GM18505 (cell line): ENCODE measurements around the gene NEDD4L.

Experiments
- ATAC-seq: cut with Tn5 transposase; IDR thresholded peaks from one replicate; pipeline ENCODE4 v1.9.1; 2021; ENCODE audit not compliant: unreplicated experiment
- POLR2A ChIP-seq: IDR thresholded peaks from 4 replicates; pipeline ENCODE4 v1.6.1; 2011; ENCODE audit warnings: borderline replicate concordance; ENCODE audit not compliant: insufficient read depth, insufficient read length; ENCODE audit errors: extremely low read depth

NEDD4L gene

DNA sequence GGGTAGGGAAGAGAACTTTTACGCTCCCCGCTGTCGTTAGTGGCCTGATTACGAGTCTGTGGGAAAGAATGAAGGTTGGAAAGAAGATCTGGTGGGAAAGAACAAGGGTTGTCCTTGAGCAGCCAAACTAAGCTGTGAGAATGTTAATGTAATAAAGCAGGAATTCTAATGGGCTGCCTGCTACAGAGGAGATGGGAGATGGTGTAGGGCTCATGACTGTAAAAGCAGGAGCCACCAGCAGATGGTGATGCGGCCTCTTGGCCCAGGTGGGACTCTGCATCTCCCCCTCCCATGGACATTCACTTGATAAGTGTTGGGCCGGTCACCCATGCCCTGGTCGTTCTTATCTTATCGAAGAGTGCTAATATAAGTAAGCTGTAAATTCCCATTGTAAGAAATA lies 150.0 kb downstream of the NEDD4L start:
- no peak for ATAC-seq

DNA sequence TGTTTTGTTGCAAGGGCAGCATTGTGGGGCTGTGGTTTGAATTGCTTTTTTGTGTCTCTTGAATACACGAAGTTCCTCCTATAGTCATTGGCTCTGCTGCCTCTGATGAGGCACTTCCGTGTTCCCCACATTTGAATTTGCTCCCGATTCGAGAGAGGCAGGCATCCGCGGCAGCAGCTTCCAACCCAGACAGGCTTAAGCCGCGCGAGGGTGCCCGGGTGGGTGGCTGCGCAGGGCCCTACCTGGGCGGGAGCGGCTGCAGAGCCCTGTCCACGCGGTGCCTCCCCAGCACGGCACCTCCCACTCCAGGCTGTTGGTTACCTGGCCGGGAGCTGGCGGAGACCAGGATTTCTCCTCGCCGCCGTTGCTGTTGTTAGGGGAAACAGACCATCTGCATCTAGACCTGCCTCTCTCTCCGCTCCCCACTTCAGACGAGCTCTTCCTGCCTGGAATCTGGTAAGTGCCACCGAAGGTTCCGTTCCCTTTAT lies 151.3 kb downstream of the NEDD4L start:
- no peak for ATAC-seq
- TF ChIP-seq POLR2A: no peak

More for the DNA sequence above, 150.0 kb downstream of the NEDD4L start:
- no peak for TF ChIP-seq POLR2A

DNA sequence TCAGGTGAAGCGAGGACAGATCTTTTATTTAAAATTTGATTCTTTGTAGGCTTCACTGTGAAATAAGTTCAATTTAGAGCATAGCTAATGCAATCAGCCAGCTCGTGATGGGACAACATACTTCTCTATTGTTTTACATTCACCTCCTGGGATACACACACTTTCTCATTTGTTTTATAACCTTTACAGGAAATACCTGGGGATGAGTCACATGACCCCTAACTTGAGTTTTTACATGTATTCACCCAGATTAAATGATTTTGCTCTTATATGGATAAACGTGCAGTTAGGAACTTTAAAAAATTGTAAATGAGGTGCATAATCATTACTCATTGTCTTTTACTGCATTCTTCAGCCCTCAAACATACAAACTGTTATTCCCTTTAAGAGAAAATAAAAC lies 152.1 kb downstream of the NEDD4L start:
- TF ChIP-seq POLR2A: no peak

DNA sequence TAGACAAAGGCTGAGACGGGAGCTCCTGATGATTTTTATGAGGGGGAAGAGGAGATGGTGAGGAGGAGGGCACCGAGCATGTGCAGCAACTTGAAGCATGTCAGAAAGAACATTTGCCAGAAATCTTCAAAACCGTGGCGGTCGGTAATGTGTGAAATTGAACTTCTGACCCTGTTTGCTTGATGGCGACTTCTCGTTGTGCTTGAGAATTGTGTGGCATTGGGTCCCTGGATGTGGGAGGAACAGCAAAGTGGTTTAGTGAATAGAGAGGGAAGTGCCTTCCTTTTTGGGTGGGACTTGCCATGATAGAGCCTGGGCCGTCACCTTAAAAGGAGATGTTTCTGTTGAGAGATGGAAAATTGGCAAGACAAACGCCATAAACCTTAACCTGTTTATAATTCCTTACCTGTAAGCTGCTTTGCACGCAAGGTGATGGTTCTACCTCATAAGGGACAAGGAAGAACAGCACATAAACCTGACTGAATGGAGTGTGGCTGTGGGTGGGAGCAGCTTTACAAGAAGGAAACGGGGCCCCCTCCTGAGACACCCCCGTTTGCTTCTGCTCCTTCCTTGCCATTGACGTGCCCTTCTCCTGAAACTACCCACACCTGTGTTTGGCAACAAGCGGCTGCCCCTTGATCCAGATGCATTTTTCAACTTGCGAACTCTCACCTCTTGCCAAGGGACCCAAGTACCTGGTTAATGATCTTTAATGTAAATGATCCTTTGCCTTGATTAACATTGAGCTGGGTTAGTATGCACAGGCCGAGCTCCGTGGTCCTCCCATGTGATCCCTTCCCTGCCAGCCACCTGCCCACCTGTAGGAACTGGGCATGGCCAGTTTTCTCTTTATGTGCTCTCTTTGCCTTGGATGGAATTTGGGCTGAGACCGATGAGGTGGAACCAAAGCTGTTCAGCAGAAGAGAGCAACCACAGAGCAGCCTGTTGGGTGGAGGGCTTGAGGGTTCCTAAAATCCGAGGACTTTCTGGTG lies 153.2 kb downstream of the NEDD4L start:
- no peak for TF ChIP-seq POLR2A
- no peak for ATAC-seq

More for the DNA sequence above, 152.1 kb downstream of the NEDD4L start:
- no peak for ATAC-seq

DNA sequence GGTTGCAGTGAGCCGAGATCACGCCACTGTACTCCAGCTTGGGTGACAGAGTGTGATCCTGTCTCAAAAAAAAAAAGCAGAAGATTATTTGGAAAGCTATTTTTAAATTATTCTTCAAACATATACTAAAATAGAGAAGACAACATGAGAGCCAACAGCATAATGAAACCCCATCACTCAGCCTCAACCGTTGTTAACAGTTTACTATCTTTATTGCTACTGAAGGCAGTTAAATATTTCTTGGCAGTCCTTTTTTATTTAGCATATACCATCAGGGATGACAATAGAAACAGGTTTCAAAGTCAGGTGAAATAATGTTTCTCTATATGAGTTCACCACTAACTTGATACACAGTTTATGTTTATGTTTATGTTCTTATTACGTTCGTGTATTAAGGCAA lies 157.2 kb downstream of the NEDD4L start:
- no peak for TF ChIP-seq POLR2A
- ATAC-seq: no peak

DNA sequence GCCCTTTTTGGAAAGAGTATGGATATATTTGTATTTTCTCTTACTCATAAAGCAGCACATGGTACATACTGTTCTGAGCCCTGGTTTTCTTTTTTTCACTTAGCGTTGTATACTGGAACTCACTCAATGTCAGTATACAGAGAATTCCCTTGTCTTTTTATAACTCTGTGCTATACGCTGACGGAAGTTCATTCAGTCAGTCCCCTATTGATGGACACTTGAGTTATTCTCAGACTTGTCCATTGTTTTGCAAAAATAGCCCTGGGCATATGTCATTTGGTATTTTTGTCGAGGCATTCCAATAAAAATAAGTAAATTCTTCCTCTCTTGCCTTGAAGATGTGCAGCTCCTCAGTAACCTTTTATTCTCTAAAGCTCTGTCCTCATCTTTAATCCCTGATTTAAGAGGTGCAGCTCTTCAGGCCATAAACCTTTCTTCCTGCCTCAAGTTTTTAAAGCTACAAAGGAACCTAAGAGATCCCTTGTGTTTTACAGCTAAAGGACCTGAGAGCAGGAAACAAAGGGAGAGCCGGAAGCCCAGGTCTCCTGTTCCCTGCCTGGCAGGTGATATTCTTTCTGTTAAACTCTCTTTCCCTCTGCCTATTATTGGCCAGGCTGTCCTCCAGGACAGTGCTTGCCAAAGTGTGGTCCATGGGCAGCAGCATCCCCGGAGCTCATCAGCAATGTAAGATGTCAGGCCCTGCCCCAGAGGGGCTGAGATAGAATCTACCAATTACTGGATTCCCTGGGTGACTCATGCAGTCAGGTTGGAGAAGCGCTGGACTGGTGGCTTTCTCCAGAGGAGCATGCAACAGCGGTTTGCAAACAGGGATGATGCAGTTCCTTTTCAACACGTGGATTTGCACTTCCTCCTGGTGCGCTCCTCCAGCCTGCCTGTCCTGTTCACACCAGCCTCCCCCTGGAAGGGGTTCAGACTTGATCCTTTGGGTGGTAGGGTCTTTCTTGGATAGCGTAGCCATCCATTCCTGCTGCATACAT lies 158.0 kb downstream of the NEDD4L start:
- ATAC-seq: no peak
- TF ChIP-seq POLR2A: no peak

DNA sequence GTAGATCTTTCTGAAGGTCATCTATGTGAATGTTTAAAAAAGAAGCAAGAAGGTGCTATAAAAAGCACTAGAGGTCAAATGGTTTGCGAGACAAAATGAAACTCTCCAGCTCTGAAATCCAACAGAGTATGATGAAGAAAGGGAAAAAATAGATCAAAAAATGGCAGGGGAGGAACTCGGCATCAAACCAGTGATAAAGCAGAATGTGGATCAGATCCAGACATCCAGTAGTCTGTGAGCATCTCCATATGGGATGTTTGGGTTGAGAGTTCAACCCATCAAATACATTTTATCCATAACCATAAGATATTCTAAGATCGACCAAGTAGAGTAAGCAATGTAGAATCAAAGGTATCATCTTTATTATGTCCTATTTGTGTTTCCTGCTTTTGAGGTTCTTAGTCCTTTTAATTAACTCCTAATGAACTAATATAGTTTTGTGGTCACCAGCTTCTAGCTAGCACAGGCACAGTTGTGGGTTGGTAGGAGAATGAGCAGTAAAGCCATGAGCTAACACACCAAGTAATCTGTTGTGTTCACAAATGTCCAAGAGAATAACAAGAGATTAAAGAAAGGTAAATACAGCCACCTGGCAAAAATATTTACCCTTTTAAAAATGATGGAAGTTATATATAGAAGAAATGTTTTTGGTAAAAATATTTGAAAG lies 160.9 kb downstream of the NEDD4L start:
- no peak for ATAC-seq
- no peak for TF ChIP-seq POLR2A

DNA sequence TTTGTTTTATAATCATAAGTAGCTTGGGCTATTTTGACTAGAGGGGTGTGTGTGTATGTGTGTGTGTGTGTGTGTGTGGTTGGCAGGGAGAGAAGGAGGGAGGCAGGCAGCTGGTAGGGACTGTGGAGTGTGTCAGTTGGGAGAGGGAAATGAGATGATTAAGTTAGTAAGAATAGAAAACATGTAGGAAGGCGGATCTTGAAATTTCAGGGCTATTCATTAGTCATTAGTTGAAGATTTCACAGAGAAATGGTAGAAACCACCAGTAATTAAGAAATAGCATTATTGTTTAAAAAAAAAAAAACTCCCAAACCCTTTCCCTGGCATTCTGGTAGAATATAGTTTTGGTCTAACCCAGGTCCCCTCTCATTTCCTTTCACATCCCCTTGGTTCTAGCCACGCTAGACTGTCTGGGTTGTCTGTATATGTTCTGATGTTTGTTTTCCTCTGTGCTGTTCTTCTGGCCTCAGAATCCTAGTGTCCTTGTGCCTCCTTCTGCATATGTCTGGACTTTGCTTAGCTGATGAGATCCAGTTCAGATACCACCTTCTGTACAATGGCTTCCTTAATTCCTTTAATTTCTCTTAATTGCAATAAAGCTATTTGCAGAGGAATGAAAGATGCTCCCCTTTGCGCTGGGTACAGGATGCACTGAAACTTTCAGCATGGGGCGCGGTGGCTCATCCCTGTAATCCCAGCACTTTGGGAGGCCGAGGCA lies 161.6 kb downstream of the NEDD4L start:
- no peak for TF ChIP-seq POLR2A
- no peak for ATAC-seq

DNA sequence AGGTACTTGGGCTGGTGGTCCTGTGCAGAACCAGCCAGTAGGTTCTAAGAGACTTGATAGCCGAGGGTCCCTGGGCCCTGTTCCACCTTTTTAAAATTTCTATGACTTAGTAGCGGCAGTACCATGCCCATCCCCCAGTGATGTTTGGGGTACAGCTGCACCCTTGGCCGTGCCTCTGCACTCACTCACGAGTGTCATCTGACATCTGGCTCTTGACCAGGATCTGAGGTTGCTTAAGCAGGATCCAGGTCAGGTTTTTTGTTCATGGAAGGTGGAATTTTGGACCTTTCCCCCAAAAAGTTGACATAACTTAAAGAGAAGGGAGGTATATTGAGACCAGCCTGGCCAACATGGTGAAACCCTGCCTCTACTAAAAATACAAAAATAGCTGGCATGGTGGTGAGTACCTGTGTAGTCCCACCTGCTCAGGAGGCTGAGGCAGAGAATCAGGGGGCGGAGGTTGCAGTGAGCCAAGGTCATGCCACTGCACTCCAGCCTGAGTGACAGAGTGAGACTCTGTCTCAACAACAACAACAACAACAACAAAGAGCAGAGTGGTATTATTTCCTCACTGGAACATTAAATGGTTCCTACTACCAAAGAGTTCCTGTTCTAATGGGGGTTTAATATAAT lies 163.6 kb downstream of the NEDD4L start:
- ATAC-seq: no peak
- TF ChIP-seq POLR2A: no peak

DNA sequence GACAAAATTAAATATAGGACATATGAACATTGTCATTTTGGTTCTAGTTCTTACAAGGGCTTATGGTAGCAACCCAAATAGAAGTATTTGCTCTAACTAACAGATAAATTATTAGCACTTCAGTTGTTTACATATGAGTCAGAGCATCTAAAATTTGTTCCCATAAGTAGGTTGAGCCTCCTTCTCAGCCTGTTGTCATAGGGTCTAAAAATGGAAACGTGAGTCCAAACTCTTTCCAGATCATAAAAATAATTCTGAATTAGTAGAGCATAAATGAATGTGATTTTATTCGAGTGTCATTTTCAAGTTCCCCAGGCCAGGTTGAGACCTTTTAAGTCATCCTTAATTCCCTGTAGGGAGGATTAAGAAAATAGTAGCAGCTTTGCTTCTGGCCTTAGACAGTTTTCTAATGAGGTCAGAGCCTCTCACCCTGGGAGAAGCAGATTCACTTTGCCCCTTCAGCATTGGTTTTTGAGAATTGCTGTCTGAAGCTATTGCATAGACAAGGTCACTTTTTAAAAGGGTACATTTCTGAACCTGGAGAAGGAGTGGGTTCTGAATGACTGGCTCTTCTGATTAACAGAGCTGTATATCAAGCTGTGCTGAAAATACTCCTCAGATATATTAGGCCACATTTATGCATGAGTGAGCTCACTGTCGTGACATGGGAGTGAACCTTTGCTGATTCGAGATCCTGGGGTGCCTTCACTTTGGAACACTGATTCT lies 164.3 kb downstream of the NEDD4L start:
- TF ChIP-seq POLR2A: no peak
- ATAC-seq: no peak

DNA sequence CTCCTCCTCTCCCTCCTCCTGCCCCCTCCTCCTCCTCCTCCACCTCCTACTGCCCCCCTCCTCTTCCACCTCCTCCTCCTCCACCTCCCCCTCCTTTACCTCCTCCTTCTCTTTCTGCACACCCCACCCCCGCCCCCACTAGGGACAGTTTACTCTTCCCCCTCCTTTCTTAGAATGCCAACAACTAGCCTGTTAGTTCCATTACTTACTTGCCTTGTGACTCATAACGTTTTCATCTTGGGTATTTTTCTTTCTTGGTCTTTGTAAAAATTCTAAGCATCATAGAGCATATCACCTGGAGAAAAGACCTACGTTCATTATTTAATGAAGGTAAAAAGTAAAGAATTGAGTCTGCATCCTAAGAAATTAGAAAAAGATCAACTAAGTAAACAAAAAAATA lies 165.3 kb downstream of the NEDD4L start:
- TF ChIP-seq POLR2A: no peak
- no peak for ATAC-seq
